Tongue (tissue), 2 donors: Measurements from ENCODE around the gene DIP2C. TPM values are rescaled to one million over a fixed set of nuclear protein-coding genes. Genes with fewer than 3 reads are reported as not detected.
"Not testable (repeated sequence)": the region's sequence is repeated elsewhere in the genome, so short reads cannot be mapped to it uniquely, and the experiment has no call there.

Experiments used
- DNase-seq: peaks from one replicate; pipeline ENCODE4 v3.0.0-alpha.2; 2015
- total RNA-seq: library from RNA; depleted of rRNA; stranded (reverse); fragments of >200 nt; gene quantifications from one replicate; pipeline ENCODE4 v1.2.3, GENCODE V29; 2014

Gene DIP2C
- total RNA-seq, 1 donor from 2014 or later = 39.0 TPM

DNA sequence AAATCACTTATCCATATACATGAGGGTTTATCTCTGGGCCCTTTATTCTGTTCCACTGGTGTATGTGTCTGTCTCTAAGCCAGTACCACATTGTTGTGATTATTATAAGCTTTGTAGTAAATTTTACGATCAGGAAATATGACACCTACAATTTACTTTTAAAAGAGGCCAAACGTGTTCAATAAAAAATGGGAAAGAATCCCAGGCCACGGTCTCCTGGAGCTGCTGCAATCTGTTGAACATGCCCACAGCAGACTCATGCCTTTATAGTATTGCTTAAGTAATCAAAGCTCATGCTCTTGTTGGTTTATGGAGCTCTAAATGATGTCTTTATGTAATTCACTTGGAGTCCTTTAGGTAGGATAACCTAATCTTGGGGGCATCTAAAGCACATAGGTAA is 281.2 kb downstream of the DIP2C start:
- no peak for DNase-seq

DNA sequence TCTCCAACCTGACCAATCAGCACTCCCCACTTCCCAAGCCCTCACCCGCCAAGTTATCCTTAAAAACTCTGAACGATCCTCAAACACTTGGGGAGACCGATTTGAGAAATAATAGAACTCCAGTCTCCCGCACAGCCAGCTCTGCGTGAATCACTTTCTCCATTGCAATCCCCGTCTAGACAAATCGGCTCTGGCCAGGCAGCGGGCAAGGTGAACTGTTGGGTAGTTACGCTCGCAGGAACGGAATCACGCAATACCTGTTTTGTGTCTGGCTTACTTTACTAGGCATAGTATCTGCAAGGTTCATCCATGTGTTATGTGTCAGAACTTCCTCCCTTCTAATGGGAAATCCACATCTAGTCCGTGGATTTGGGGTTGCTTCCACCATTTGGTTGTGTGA is 282.5 kb downstream of the DIP2C start:
- no peak for DNase-seq

DNA sequence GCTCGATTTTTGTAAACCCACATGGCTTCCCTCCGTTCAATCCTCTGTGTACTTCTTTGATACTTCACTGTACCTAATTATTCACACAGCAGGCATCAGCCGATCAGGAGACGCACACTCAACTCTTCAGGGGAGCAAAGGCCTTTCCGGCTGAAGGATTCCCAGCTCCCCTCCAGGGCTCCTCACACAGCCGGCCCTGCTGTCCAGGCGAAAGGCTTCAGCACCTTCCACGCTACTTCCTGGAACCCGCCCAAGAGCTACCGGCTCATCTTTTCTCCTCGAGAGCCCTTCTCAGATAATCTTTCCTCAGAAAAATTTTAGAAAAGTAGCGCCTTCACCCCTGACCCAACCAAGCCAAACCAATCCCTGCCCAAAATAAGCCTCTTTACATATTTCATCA is 283.8 kb downstream of the DIP2C start:
- no peak for DNase-seq

DNA sequence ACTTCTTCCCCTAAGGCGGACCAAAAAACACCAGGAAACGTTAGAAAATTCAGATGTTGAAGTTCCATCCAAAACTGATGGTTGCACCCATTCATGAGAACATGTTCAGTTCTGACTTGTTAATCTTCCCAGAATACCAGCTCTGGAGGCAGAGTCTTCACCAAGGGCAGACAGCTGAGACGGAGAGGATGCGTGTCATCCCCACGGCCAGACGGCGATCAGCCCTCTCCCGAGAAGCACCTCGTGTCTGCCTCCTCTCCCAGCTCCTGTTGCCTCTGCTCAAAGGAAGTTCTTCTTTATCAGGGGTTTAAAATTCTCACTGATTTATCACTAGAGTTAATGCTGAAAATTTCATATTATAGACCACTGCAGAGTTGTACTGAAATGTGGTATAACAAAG is 284.5 kb downstream of the DIP2C start:
- DNase-seq = no peak

DNA sequence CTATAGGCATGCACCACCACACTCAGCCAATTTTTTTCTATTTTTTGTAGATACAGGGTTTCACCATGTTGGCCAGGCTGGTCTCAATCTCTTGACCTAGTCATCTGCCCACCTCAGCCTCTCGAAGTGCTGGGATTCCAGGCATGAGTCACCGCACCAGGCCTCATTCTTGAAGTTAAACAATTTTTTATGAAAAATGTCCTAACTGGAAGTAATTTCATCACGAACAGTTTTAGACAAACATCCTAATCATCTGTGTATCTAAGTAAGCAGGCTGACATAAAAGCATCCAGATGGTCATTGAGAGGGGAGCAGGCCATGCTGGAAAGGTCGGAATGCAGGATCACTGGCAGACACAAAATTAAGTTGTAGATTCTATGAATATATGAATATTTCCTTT is 285.1 kb downstream of the DIP2C start:
- no peak for DNase-seq

DNA sequence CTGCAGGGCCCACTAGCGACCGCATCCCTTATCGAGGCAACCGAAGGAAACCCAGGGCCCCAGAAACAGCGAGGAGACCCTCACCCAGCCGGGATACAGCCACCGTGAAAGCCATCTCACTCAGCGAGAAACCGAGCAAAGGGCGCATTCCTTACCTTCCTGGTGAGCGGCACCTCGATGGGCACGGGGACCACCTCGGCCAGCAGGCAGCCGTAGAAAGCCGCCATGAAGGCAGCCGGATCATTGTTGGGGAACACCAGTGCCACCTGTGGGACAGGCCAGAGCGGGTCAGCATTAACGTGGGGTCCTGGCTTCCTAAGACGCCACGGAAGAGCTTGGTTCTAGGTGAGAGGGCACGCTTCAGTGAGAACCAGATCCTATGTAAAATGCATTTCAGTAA is 290.5 kb downstream of the DIP2C start:
- DNase-seq = no peak

DNA sequence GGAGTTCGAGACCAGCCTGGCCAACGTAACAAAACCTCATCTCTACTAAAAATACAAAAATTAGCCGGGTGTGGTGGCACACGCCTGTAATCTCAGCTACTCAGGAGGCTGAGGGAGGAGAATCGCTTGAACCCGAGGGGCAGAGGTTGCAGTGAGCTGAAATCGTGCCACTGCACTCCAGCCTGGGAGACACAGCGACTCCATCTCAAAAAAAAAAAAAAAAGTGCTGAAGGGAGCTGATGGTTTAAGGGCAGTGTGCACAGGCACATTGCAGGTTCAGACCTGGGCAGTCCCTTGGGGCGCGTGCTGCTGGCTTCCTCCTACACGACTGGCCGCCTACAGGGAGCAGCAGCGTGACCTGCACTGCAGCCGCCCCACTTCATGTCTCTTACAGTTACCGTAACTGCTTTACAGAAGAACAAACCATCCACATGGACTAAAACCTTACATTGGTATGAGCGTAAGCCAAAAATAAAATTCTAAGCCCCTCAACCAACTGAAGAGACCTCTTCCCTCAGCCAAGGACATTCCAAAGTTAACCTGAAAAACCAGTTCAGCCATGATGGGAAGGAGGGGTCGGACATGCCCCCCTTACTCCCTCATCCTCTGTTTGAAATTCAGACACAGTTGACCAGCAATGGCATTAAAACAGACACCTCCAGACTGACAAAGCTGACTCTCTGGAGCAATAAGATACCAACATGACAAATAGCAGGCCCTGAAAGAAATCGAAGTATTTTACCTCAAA is 292.0 kb downstream of the DIP2C start:
- no peak for DNase-seq

DNA sequence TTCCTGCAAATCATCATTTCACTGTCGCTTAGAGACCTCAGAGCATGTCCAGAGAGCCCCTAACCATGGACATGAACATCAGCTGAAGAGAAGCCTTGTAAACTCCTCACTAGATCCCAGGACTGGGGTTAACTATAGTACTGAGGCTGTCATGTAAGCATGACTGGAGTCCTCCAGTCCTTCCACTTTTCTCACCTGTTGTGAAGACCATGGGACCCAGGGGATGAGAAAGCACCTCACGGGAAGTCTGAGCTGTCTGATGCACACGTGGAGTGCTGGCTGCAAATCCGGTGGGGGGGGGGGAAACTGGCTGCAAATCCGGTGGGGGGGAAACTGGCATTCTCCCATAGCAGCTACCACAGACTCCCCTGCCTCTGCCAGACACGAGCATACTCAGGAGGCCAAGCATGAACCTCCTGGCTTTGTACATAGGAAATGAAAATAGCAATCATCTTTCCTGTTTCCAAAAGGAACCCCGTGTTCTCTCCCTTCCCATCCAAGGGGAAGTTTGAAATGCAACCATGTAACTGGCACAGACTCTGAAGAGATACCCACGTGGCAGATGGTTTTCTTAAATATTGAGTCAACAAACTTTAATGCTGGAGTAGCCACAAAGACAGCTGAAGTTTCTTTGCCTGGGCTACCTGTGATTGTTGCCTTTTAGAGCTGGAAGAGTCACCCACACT is 292.8 kb downstream of the DIP2C start:
- DNase-seq = no peak

DNA sequence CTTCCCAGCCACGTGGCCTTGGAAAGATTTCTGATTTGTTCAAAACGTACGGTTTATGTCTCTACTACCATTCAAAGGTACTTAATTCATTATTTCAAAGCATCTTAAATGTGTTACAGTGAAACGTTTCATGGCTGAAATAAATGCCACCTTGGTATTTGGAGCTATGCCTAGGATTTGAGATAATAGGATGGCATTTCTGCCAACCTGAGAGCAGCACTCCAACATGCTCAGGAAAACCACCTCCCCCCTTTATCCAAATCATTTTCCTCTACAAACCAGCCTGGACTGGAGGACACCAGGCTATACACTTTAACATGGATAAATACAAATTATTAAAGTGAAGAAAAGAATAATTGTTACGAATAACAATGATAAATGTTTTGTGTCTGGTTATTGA is 293.4 kb downstream of the DIP2C start:
- DNase-seq = no peak

DNA sequence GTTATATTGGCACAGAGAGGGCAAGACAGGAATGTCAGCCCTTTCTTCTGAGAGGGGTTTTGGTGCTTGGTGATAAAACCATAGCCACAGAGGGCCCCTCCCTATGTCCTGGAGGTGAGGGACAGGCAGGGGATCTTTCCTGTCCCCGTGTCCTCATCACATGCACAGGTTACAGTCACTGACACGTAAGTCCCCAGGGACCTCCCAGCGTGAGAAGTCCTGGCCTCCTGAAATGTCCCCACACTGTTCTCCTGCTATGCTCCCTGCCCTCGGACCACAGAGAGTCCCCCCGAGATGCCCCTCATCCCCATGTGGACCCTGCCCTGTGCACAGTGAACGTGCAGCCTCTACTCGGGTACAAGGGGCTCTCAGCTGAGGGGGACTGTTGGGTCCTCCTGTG is 293.8 kb downstream of the DIP2C start:
- no peak for DNase-seq

DNA sequence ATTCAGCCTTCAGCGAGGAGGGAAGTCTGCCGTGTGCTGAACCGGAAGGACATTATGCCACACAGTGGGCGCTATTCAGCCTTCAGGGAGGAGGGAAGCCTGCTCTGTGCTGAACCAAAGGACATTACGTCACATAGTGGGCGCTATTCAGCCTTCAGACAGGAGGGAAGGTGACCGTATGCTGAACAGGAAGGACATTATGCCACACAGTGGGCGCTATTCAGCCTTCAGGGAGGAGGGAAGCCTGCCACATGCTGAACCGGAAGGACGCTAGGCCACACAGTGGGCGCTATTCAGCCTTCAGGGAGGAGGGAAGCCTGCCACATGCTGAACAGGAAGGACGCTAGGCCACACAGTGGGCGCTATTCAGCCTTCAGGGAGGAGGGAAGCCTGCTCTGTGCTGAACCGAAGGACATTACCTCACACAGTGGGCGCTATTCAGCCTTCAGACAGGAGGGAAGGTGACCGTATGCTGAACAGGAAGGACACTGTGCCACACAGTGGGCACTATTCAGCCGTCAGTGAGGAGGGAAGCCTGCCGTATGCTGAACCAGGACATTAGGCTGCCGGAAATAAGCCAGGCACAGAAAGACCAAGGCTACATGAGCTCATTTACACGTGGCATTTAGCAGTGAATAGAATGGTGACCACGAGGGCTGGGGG is 294.9 kb downstream of the DIP2C start:
- not testable (repeated sequence) for DNase-seq

DNA sequence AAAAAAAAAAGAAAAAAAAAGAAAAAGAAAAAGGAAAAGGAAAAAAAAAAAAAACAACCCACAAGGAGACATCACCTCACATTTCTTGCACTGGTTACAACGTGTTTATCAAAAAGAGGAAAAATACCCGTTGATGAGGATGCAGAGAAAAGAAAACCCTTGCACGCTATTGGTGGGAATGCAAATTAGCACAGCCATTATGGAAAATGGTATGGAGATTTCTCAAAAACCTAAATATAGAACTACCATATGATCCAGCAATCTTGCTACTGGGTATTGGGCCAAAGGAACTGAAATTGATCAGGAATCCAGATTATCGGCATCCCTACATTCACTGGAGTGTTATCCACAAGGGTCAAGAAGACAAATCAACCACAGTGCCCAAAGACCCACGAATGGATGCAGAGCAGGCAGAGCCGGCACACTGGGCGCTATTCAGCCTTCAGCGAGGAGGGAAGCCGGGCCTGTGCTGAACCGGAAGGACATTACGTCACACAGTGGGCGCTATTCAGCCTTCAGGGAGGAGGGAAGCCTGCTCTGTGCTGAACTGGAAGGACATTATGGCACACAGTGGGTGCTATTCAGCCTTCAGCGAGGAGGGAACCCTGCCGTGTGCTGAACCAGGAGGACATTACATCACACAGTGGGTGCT is 295.6 kb downstream of the DIP2C start:
- no peak for DNase-seq

DNA sequence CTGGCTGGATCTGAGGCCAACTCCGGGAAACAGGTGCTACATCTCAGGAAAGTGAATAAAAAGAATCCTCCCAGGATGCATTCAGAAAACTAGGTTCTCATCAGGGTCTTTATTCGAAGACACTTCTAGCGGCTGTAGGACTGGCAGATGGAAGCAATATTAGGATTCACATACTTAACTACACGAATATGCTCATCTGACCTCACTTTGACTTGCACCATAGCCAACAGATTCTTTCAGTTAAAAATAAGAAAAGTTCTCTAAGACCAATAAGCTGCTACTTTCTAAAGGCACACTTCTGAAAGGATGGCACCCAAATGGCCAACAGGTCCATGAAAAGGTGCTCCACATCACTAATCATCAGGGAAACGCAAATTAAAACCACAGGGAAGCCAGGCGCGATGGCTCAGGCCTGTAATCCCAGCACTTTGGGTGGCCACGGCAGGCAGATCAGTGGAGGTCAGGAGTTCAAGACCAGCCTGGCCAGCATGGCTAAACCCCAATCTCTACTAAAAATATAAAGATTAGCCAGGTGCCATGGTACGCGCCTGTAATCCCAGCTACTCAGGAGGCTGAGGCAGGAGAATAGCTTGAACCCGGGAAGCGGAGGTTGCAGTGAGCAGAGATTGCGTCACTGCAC is 296.2 kb downstream of the DIP2C start:
- no peak for DNase-seq

DNA sequence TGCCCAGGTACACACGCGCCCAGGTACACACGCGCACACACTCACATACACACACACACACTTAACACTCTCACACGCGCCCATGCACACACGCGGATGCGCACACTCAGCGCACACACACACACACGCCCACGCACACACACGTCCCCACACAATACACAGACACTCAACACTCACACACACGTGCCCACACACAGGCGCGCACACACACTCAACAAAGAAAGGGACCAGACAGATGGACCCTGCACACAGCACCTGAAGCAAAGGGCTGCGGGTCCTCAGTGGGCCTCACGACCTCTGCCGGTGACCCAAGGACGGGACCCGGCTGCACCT is 296.8 kb downstream of the DIP2C start:
- DNase-seq = no peak

DNA sequence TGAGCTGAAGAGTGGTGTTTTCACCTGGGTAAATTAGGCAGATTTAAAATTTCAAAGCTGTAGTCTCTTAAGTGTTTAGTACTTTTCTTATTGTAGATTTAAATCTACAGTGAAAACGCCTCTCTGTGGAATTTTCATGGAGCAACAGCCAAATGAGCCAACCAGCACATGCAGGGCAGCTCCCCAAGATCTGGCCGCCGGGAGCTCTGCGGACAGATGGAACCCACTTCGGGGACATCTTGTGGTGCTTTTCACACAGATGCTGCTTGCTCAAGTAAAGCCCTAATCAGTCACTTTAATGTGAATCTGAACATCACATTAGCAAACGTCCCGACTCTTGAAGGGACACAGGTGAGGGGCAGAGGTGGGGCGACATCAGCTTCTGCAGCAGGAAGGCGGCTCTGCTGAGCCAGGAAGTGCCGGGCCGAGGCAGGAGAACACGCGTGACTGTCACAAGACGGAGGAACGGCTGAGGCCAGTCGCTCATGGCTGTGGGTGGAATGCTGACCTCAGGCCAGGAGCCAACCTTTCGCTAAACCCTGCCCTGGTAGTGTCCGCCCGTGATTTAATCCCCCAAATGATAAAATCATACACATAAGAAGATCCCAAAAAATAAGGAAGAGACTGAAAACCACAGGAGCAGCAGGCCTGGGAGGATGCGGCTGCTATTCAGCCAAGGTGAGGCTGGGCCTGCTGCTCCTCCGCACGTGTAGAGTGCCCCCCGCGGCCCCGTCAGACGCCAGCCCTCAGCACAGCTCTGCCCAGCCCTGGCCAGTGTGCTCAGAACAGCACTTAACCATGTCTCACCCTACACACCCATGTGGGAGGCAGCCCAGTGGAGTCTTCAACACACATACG is 297.4 kb downstream of the DIP2C start:
- no peak for DNase-seq

DNA sequence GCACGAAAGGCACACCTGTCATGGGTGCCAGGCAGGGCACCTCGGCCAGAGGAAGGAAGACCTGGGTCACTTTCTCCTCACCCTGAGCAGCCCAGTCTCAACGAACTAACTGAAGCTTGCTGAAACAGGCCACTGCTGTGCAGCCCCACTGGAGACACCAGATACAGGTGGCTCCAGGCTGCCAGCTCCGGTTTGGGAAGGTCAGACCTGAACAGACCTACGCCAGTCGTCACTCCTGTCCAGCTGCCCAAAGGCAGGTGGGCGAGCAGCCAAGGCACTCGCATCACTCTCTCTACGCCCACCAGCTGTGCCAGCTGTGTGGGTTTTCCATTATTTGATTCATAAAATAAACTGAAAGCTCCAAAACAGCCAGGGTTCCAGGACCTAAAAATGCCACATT is 298.2 kb downstream of the DIP2C start:
- peak; percentile 52 for DNase-seq

DNA sequence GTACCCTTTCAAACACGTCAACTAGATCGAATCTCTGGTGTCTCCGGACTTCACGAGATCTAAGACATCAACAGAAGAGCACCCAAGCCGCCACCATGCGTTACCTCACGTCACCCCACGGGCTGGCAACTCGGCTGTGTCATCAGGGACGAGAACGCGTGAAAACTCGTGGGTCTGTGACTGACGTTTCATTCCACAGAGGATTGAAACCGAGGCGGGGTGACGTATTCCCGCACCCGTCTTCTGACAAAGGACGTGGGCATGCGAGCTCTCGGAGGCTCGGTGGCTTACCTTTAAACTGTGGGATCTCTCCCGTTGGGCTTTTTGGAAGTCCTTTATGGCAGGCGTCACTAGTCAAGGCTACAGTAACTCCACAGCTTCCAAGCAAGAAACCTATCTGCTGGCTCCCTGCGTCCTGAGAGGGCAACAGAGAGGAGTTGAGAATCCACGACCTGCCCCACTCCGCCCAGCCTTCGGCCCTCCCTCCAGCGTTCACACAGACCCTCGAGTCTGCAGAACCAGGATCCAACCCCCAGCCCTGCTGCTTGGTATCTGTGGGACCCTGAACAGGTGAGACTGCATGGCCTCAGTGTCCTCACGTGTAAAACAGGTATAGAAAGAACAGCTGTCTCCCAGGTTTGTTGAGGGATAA is 298.9 kb downstream of the DIP2C start:
- DNase-seq = no peak

DNA sequence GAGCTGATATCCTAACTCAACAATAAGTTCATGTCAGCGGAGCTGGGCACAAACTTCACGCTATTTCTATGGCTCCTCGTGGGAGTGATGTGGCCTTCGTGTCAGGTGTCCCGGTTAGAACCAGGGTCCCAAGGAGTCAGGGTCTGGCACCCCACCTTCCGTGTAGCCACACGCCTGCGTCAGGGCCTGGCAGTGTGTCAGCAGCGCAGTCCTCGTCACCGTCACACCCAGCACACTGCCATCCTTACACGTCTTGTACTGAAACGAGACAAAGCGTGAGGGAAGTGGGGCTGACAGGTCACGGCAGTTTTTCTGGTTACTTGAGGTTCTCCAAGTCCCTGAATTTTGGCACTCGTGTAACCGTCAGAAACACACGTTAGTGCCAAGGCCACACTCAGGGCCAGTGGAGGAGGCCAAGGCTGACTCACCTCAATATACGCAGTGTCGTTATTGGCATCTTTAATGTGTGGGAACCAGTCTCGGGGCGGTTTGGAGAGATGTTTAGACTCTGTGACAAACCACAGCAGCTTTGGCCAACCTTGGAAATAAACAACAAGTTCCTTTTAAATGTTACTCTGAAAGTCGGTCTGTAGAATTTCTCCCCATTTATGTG is 299.5 kb downstream of the DIP2C start:
- DNase-seq = no peak

DNA sequence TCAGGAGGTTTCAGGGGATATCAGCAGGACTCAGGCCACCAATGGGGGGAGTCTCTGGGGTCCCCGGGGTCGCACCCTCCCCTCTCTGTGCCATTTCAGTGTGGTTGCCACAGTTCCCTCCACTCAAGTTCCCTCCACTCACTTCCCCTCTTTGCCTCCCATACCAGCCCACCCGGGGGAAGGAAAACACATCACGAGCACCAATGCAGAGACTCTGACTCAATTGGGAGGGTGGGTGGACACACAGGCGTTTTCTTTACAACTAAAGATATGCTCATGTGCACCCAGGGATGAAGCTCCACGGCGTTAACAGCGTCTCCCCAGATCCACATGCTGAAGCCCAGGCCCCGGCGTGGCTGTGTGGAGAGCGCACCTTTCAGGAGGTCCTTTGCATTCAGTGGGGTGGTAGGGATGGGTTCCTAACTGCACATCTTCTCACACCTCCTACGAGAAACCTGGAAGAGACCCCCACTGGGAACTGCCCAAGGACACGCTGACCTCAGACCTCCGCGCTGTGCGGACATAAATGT is 300.1 kb downstream of the DIP2C start:
- no peak for DNase-seq

DNA sequence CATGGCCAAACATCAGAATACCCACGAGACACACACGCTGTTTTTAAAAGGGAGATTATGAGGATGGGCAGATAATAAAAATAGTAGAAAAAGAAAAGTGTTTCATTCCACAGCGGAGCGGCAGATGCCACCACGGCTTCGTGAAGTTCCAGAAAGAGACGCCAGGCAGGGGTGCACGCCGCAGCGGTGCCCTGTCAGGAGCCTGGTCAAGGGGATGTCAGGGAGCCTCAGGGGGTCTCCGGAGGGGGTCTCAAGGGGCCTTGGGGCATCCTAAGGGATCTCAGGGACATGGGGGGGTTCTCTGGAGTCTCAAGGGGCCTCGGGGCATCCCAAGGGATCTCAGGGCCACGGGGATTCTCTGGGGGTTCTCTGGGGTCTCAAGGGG is 300.8 kb downstream of the DIP2C start:
- DNase-seq = no peak
